ENCODE measurements around the gene RBM43. TPM values are rescaled to one million over a fixed set of nuclear protein-coding genes. Genes with fewer than 3 reads are reported as not detected.
"Not testable (repeated sequence)": the region's sequence is repeated elsewhere in the genome, so short reads cannot be mapped to it uniquely, and the experiment has no call there.

Gene RBM43
- total and polyA plus RNA-seq, 4 donors: 3.7 to 11.7 (median 7.4) TPM

GRCh38 chr2:151295926-151296325, 34.3 kb upstream of the RBM43 start:
- H3K4me1 ChIP-seq (ENCODE audit: control insufficient read depth in 1 of 2, insufficient read depth in 2 of 2, low read length in 2 of 2); H3K27me3 ChIP-seq (ENCODE audit: control insufficient read depth in 1 of 2, insufficient read depth in 2 of 2, low read length in 1 of 2); intact Hi-C loops (cut with DNase I); H3K9me3 ChIP-seq (ENCODE audit: control insufficient read depth, low read length); ATAC-seq (ENCODE audit: low FRiP score); H3K36me3 ChIP-seq (ENCODE audit: control insufficient read depth in 1 of 2, insufficient read depth in 2 of 2, low read length in 1 of 2); DNase-seq; H3K27ac ChIP-seq (ENCODE audit: low read depth in 1 of 2, low read length in 2 of 2); H3K4me3 ChIP-seq (ENCODE audit: low read length in 2 of 2): not testable (repeated sequence)
- WGBS, 2 donors: 91 to 92% methylated on average over 15 to 35 of the region's 35 CpGs

- DNase-seq (no peak), ATAC-seq (ENCODE audit: low FRiP score) (no peak)
- intact Hi-C loops (cut with DNase I): no loop called here
- Histone ChIP-seq H3K36me3 (ENCODE audit: control insufficient read depth in 1 of 2, insufficient read depth in 2 of 2, low read length in 1 of 2) (no peaks in the 10 kb centered on the region), H3K4me1 (ENCODE audit: control insufficient read depth in 1 of 2, insufficient read depth in 2 of 2, low read length in 2 of 2) (no peaks in the 10 kb centered on the region), H3K9me3 (ENCODE audit: control insufficient read depth, low read length) (no peaks in the 10 kb centered on the region), H3K4me3 (ENCODE audit: low read length in 2 of 2) (no peak overlapping the region), H3K27me3 (ENCODE audit: control insufficient read depth in 1 of 2, insufficient read depth in 2 of 2, low read length in 1 of 2) (no peaks in the 10 kb centered on the region), H3K27ac (ENCODE audit: low read depth in 1 of 2, low read length in 2 of 2) (no peak overlapping the region)
Observed at GRCh38 chr2:151292546-151292945, 30.9 kb upstream of the RBM43 start.

GRCh38 chr2:151292141-151292540, 30.5 kb upstream of the RBM43 start:
- intact Hi-C loops (cut with DNase I): no loop called here
- no peaks in the 10 kb centered on the region for H3K4me1 ChIP-seq (ENCODE audit: control insufficient read depth in 1 of 2, insufficient read depth in 2 of 2, low read length in 2 of 2)
- H3K9me3 ChIP-seq (ENCODE audit: control insufficient read depth, low read length): no peaks in the 10 kb centered on the region
- DNase-seq (no peak), ATAC-seq (ENCODE audit: low FRiP score) (no peak)
- H3K4me3 ChIP-seq (ENCODE audit: low read length in 2 of 2): no peak overlapping the region
- 88% methylated on average over 2 of the region's 2 CpGs for WGBS, 2 donors
- no peak overlapping the region for H3K27ac ChIP-seq (ENCODE audit: low read depth in 1 of 2, low read length in 2 of 2)
- no peaks in the 10 kb centered on the region for H3K36me3 ChIP-seq (ENCODE audit: control insufficient read depth in 1 of 2, insufficient read depth in 2 of 2, low read length in 1 of 2)
- no peaks in the 10 kb centered on the region for H3K27me3 ChIP-seq (ENCODE audit: control insufficient read depth in 1 of 2, insufficient read depth in 2 of 2, low read length in 1 of 2)

GRCh38 chr2:151291224-151291623, 29.6 kb upstream of the RBM43 start:
- H3K4me3 ChIP-seq (ENCODE audit: low read length in 2 of 2): no peak overlapping the region
- ATAC-seq (ENCODE audit: low FRiP score) (no peak), DNase-seq (no peak)
- intact Hi-C loops (cut with DNase I): no loop called here
- H3K36me3 ChIP-seq (ENCODE audit: control insufficient read depth in 1 of 2, insufficient read depth in 2 of 2, low read length in 1 of 2): no peaks in the 10 kb centered on the region
- no peak overlapping the region for H3K27ac ChIP-seq (ENCODE audit: low read depth in 1 of 2, low read length in 2 of 2)
- H3K27me3 ChIP-seq (ENCODE audit: control insufficient read depth in 1 of 2, insufficient read depth in 2 of 2, low read length in 1 of 2): no peaks in the 10 kb centered on the region
- no peaks in the 10 kb centered on the region for H3K9me3 ChIP-seq (ENCODE audit: control insufficient read depth, low read length)
- no peaks in the 10 kb centered on the region for H3K4me1 ChIP-seq (ENCODE audit: control insufficient read depth in 1 of 2, insufficient read depth in 2 of 2, low read length in 2 of 2)

- Histone ChIP-seq H3K27me3 (ENCODE audit: control insufficient read depth in 1 of 2, insufficient read depth in 2 of 2, low read length in 1 of 2) (no peaks in the 10 kb centered on the region), H3K9me3 (ENCODE audit: control insufficient read depth, low read length) (no peaks in the 10 kb centered on the region), H3K4me1 (ENCODE audit: control insufficient read depth in 1 of 2, insufficient read depth in 2 of 2, low read length in 2 of 2) (no peaks in the 10 kb centered on the region), H3K36me3 (ENCODE audit: control insufficient read depth in 1 of 2, insufficient read depth in 2 of 2, low read length in 1 of 2) (no peaks in the 10 kb centered on the region), H3K27ac (ENCODE audit: low read depth in 1 of 2, low read length in 2 of 2) (peak overlapping the region in 1 of 2 donors; percentile 43), H3K4me3 (ENCODE audit: low read length in 2 of 2) (peak overlapping the region; percentile 55 to 58)
- no peak for DNase-seq
- ATAC-seq (ENCODE audit: low FRiP score): no peak
- intact Hi-C loops (cut with DNase I): loop anchor here (2.0 to 10.0 kb wide), 2 partner anchors 119 to 125 kb away; partner anchors contain the start of gene RIF1 (in 1 of the 2)
- WGBS, 2 donors: 37 to 43% methylated on average over 9 of the region's 9 CpGs
Observed at GRCh38 chr2:151289972-151290866, 28.6 kb upstream of the RBM43 start.

GRCh38 chr2:151287513-151288250, 26.0 kb upstream of the RBM43 start:
- Histone ChIP-seq H3K9me3 (ENCODE audit: control insufficient read depth, low read length) (no peaks in the 10 kb centered on the region), H3K4me3 (ENCODE audit: low read length in 2 of 2) (no peak overlapping the region), H3K4me1 (ENCODE audit: control insufficient read depth in 1 of 2, insufficient read depth in 2 of 2, low read length in 2 of 2) (no peaks in the 10 kb centered on the region), H3K27me3 (ENCODE audit: control insufficient read depth in 1 of 2, insufficient read depth in 2 of 2, low read length in 1 of 2) (no peaks in the 10 kb centered on the region), H3K36me3 (ENCODE audit: control insufficient read depth in 1 of 2, insufficient read depth in 2 of 2, low read length in 1 of 2) (no peaks in the 10 kb centered on the region), H3K27ac (ENCODE audit: low read depth in 1 of 2, low read length in 2 of 2) (no peak overlapping the region)
- intact Hi-C loops (cut with DNase I): loop anchor here (2.0 to 10.0 kb wide), 2 partner anchors 121 to 127 kb away; partner anchors contain the start of gene RIF1 (in 1 of the 2)
- ATAC-seq (ENCODE audit: low FRiP score): no peak
- WGBS, 2 donors: 85 to 92% methylated on average over 5 of the region's 5 CpGs
- DNase-seq: no peak

GRCh38 chr2:151282401-151282800, 20.7 kb upstream of the RBM43 start:
- Histone ChIP-seq H3K36me3 (ENCODE audit: control insufficient read depth in 1 of 2, insufficient read depth in 2 of 2, low read length in 1 of 2) (no peaks in the 10 kb centered on the region), H3K27me3 (ENCODE audit: control insufficient read depth in 1 of 2, insufficient read depth in 2 of 2, low read length in 1 of 2) (no peaks in the 10 kb centered on the region), H3K9me3 (ENCODE audit: control insufficient read depth, low read length) (no peaks in the 10 kb centered on the region), H3K27ac (ENCODE audit: low read depth in 1 of 2, low read length in 2 of 2) (no peak overlapping the region), H3K4me3 (ENCODE audit: low read length in 2 of 2) (no peak overlapping the region), H3K4me1 (ENCODE audit: control insufficient read depth in 1 of 2, insufficient read depth in 2 of 2, low read length in 2 of 2) (no peaks in the 10 kb centered on the region)
- no peak for ATAC-seq (ENCODE audit: low FRiP score)
- no peak for DNase-seq
- 73 to 82% methylated on average over 4 of the region's 4 CpGs for WGBS, 2 donors
- intact Hi-C loops (cut with DNase I): loop anchor here in 1 of 2 donors (10.0 kb wide), 1 partner anchor 132 kb away; no protein-coding TSS in a partner anchor

- Histone ChIP-seq H3K36me3 (ENCODE audit: control insufficient read depth in 1 of 2, insufficient read depth in 2 of 2, low read length in 1 of 2) (no peaks in the 10 kb centered on the region), H3K4me3 (ENCODE audit: low read length in 2 of 2) (no peak overlapping the region), H3K4me1 (ENCODE audit: control insufficient read depth in 1 of 2, insufficient read depth in 2 of 2, low read length in 2 of 2) (no peaks in the 10 kb centered on the region), H3K27me3 (ENCODE audit: control insufficient read depth in 1 of 2, insufficient read depth in 2 of 2, low read length in 1 of 2) (no peaks in the 10 kb centered on the region), H3K9me3 (ENCODE audit: control insufficient read depth, low read length) (no peaks in the 10 kb centered on the region), H3K27ac (ENCODE audit: low read depth in 1 of 2, low read length in 2 of 2) (no peak overlapping the region)
- 27 to 28% methylated on average over 4 of the region's 4 CpGs for WGBS, 2 donors
- intact Hi-C loops (cut with DNase I): loop anchor here in 1 of 2 donors (10.0 kb wide), 1 partner anchor 135 kb away; no protein-coding TSS in a partner anchor
- DNase-seq (no peak), ATAC-seq (ENCODE audit: low FRiP score) (no peak)
Observed at GRCh38 chr2:151280271-151280670, 18.6 kb upstream of the RBM43 start.

All from aorta (tissue), 5 donors.